Activated CD8-positive, alpha-beta memory T cell treated with anti-CD3 and anti-CD28 coated beads, Interleukin-2, amount 50 U/mL, for 1 hour (primary cell): Measurements from ENCODE around the gene ADCY5.

Source experiments
- DNase-seq: peaks from one replicate; pipeline ENCODE4 v3.0.0-alpha.2; 2020; ENCODE audit errors: extremely low read depth

ADCY5 gene

DNA sequence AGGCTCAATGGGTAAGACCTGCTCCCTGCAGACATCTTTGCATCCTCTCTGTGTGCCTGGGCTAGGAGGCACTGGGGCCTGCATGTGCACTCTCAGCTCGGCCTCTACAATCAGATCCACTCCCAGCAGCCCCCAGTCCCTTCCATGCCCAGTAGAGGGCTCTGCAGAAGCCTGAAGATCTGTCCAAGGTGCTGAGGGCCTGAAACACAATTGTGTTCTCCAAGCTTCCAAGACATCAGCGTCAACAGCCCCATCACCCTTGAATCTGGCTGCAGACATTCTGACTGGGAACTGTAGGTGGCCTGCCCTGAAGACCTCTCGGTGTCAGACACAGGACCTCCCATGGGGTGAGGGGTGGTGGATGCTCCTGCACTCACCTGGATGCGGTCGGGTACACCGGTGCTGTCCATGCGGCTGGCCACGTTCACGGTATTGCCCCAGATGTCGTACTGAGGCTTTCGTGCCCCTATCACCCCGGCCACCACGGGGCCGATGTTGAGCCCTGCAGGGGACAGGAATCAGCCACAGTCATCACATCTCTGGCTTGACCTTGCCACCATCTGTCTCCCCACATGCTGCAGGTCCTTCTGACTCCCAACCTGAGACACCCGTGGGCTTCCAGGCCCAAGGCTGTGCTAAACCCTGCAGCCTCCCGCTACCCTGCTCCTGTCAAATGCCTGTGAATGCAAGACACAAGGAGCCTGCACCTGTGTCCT lies 162.4 kb downstream of the ADCY5 start:
- DNase-seq = no peak

GRCh38 chr3:123285931-123286307 lies 163.0 kb downstream of the ADCY5 start:
- DNase-seq = no peak

DNA sequence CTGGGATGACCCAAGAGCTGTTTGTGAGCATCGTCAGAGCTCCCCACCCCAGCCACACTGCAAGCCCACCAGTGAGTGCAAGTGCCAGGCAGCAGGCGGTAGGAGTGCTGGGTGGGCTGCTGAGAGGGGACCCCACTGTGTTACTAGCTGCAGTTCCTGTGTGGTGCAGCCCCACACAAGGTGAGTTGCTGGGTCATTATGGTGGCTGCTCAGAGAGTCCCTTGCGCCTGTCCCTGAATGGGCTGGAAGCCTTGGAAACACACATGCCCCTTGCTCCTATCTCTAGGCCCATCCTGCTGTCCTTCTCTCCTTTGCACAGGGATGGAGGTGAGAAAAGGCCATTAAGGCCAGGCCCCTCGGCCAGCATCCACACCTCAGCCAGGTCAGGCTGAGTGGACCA lies 163.4 kb downstream of the ADCY5 start:
- no peak for DNase-seq

DNA sequence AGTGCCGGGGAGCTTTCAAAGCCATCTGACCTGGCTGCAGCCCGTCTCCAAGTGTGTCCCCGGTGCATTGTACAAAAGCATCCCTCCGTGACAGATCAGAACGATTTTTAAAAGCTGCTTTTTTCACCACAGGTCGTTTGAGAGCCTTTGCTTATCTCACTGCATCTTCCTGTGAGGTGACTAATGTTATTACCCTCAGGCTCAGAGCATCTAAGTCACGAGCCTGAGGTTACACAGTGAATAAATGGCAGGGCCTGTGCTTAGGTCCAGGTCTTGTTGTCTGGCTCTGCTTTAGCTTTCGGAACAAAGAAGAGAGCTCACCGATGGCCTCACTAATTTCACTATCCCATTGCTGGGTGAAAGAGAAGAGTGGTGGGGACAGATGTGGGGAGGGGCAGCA lies 163.8 kb downstream of the ADCY5 start:
- DNase-seq = no peak

GRCh38 chr3:123284399-123285010 lies 164.4 kb downstream of the ADCY5 start:
- DNase-seq = no peak

- no peak for DNase-seq
These were observed 165.1 kb downstream of the ADCY5 start for GRCh38 chr3:123283657-123284398.

DNA sequence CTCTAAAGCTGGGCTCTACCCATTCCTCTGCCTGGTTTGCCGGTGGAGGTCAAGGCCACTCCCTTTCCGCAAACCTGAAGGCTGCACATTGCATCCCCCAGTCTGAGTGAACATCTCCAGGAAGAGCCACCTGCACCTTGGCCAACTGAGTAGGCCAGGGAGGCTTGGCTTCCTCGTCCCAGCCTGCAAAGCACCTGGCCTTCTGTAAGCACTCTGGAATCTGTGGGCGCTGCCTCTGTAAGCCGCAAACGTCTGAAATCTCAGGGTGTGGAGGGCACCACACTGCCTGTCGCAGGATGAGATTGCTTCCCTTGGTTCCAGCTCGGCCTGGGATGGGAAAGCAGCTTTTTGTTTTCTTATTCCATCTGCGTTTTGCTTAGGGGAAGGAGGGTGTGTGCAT lies 165.8 kb downstream of the ADCY5 start:
- no peak for DNase-seq

GRCh38 chr3:123282461-123282860 lies 166.4 kb downstream of the ADCY5 start:
- no peak for DNase-seq

- no peak for DNase-seq
These were observed 167.0 kb downstream of the ADCY5 start for GRCh38 chr3:123281929-123282328.

GRCh38 chr3:123281406-123281805 lies 167.5 kb downstream of the ADCY5 start:
- DNase-seq = no peak

- DNase-seq = no peak
These were observed 169.8 kb downstream of the ADCY5 start for GRCh38 chr3:123279121-123279520.

- no peak for DNase-seq
These were observed 170.4 kb downstream of the ADCY5 start for GRCh38 chr3:123278446-123278845.

GRCh38 chr3:123277106-123277505 lies 171.8 kb downstream of the ADCY5 start:
- no peak for DNase-seq

GRCh38 chr3:123276346-123277006 lies 172.4 kb downstream of the ADCY5 start:
- DNase-seq = no peak

- DNase-seq = no peak
These were observed 173.2 kb downstream of the ADCY5 start for GRCh38 chr3:123275691-123276090.

GRCh38 chr3:123272547-123272946 lies 176.3 kb downstream of the ADCY5 start:
- DNase-seq = no peak

GRCh38 chr3:123271466-123272159 lies 177.3 kb downstream of the ADCY5 start:
- no peak for DNase-seq

- no peak for DNase-seq
These were observed 178.1 kb downstream of the ADCY5 start for GRCh38 chr3:123270818-123271217.

DNA sequence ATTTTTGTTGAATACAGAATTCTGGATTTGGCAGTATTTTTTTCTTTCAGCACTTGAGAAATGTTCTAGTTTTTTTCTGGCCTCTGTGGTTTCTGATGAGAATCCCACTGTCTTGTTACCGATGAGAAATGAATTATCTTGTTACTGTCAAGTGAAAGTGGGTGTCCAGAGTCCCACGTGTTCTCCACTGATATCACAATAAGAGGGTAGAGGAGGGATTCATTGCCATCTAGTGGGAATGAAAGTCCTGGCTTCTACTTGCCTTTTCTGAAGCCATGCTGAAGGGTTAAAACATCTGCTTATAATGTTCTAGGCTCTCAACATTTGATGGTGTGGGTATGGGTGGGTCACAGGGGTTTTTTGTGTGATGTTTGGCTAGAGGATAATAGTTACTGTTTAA lies 181.1 kb downstream of the ADCY5 start:
- DNase-seq = no peak

GRCh38 chr3:123263941-123264340 lies 184.9 kb downstream of the ADCY5 start:
- no peak for DNase-seq

GRCh38 chr3:123262868-123263267 lies 186.0 kb downstream of the ADCY5 start:
- DNase-seq = no peak

- no peak for DNase-seq
These were observed 186.7 kb downstream of the ADCY5 start for GRCh38 chr3:123262226-123262625.
